ENCODE results near the gene GRM5.

DNA sequence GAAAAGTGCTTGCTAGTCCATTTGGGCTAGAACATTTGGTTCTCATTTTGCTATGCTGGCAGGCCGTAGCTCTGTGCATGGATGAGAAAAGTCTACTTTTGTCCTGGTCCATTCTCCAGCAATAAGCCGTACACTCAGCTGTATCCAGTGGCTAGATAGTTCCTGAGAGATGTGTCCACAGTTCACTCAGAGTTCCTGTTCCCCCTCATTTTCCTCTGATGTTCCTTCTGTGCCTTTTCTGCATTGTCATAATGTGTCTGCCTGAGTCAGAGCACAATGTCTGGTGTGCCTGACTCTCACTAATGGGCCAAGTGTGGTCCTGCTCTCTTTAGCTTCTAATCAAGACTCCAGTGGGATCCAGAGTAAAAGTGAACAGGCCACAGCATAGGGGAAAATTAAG lies 512.6 kb downstream of the GRM5 start:
- TF ChIP-seq, protein P1, sequence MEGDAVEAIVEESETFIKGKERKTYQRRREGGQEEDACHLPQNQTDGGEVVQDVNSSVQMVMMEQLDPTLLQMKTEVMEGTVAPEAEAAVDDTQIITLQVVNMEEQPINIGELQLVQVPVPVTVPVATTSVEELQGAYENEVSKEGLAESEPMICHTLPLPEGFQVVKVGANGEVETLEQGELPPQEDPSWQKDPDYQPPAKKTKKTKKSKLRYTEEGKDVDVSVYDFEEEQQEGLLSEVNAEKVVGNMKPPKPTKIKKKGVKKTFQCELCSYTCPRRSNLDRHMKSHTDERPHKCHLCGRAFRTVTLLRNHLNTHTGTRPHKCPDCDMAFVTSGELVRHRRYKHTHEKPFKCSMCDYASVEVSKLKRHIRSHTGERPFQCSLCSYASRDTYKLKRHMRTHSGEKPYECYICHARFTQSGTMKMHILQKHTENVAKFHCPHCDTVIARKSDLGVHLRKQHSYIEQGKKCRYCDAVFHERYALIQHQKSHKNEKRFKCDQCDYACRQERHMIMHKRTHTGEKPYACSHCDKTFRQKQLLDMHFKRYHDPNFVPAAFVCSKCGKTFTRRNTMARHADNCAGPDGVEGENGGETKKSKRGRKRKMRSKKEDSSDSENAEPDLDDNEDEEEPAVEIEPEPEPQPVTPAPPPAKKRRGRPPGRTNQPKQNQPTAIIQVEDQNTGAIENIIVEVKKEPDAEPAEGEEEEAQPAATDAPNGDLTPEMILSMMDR (IDR thresholded peaks at IDR 0.05) = no peak
- TF ChIP-seq POLR2AphosphoS5 (IDR thresholded peaks at IDR 0.05) (no peak), POLR2A (IDR thresholded peaks at IDR 0.05) (no peak)
